ENCODE data around the gene ZDHHC5.
"Not testable (repeated sequence)": the region's sequence is repeated elsewhere in the genome, so short reads cannot be mapped to it uniquely, and the experiment has no call there.

Gene ZDHHC5

DNA sequence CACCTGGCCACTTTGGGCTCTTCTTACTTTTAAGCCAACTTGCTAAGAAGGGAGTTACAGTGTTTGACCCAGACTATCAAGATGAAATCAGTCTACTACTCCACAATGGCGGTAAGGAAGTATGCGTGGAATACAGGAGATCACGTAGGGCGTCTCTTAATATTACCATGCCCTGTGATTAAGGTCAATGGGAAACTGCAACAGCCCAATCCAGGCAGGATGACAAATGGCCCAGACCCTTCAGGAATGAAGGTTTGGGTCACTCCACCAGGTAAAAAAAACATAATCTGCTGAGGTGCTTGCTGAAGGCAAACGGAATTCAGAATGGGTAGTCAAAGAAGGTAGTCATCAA is 17.2 kb upstream of the ZDHHC5 start:
- ATAC-seq (ENCODE audit: low read depth) = no peak
- TF ChIP-seq, protein P1, sequence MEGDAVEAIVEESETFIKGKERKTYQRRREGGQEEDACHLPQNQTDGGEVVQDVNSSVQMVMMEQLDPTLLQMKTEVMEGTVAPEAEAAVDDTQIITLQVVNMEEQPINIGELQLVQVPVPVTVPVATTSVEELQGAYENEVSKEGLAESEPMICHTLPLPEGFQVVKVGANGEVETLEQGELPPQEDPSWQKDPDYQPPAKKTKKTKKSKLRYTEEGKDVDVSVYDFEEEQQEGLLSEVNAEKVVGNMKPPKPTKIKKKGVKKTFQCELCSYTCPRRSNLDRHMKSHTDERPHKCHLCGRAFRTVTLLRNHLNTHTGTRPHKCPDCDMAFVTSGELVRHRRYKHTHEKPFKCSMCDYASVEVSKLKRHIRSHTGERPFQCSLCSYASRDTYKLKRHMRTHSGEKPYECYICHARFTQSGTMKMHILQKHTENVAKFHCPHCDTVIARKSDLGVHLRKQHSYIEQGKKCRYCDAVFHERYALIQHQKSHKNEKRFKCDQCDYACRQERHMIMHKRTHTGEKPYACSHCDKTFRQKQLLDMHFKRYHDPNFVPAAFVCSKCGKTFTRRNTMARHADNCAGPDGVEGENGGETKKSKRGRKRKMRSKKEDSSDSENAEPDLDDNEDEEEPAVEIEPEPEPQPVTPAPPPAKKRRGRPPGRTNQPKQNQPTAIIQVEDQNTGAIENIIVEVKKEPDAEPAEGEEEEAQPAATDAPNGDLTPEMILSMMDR (IDR thresholded peaks at IDR 0.05; ENCODE audit: poor library complexity, severe bottlenecking) = no peak
- H3K27ac ChIP-seq (ENCODE audit: poor library complexity, severe bottlenecking) = no peak overlapping the region
- H3K4me3 ChIP-seq (ENCODE audit: severe bottlenecking) = no peak overlapping the region
- H3K27me3 ChIP-seq (ENCODE audit: insufficient read depth, poor library complexity, severe bottlenecking) = peaks cover 29% of the 10 kb centered on the region
- DNase-seq (ENCODE audit: low spot score) = no peak
- no peaks in the 10 kb centered on the region for H3K36me3 ChIP-seq (ENCODE audit: low read depth)
- peaks cover 7% of the 10 kb centered on the region for H3K4me1 ChIP-seq (ENCODE audit: insufficient read depth, poor library complexity, severe bottlenecking)
- no peaks in the 10 kb centered on the region for H3K9me3 ChIP-seq (ENCODE audit: severe bottlenecking)

DNA sequence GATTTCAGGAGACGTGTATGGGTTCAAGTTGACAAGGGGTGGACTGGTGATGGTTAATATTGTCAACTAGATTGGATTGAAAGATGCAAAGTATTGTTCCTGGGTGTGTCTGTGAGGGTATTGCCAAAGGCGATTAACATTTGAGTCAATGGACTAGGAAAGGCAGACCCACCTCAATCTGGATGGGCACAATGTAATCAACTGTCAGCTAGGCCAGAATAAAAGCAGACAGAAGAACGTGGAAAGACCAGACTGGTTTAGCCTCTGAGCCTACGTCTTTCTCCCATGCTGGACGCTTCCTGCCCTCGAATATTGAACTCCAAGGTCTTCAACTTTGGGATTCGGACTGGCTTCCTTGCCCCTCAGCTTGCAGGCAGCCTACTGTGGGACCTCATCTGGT is 16.5 kb upstream of the ZDHHC5 start:
- TF ChIP-seq, protein P1 (IDR thresholded peaks at IDR 0.05; ENCODE audit: poor library complexity, severe bottlenecking) = no peak
- H3K36me3 ChIP-seq (ENCODE audit: low read depth) = no peaks in the 10 kb centered on the region
- no peak overlapping the region for H3K4me3 ChIP-seq (ENCODE audit: severe bottlenecking)
- ATAC-seq (ENCODE audit: low read depth) (no peak), DNase-seq (ENCODE audit: low spot score) (no peak)
- H3K27me3 ChIP-seq (ENCODE audit: insufficient read depth, poor library complexity, severe bottlenecking) = peaks cover 29% of the 10 kb centered on the region
- peaks cover 4% of the 10 kb centered on the region for H3K4me1 ChIP-seq (ENCODE audit: insufficient read depth, poor library complexity, severe bottlenecking)
- H3K27ac ChIP-seq (ENCODE audit: poor library complexity, severe bottlenecking) = no peak overlapping the region
- no peaks in the 10 kb centered on the region for H3K9me3 ChIP-seq (ENCODE audit: severe bottlenecking)

DNA sequence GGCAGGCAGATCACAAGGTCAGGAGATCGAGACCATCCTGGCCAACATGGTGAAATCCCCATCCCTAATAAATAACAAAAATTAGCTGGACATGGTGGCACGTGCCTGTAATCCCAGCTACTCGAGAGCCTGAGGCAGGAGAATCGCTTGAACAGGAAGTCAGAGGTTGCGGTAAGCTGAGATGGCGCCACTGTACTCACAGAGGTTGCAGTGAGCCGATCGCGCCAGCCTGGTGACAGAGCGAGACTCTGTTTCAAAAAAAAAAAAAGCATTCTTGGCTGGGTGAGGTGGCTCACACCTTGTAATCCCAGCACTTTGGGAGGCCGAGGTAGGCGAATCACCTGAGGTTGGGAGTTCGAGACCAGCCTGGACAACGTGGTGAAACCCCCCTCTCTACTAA is 15.7 kb upstream of the ZDHHC5 start:
- peaks cover 23% of the 10 kb centered on the region for H3K27me3 ChIP-seq (ENCODE audit: insufficient read depth, poor library complexity, severe bottlenecking)
- not testable (repeated sequence) for ATAC-seq (ENCODE audit: low read depth); H3K27ac ChIP-seq (ENCODE audit: poor library complexity, severe bottlenecking); H3K9me3 ChIP-seq (ENCODE audit: severe bottlenecking); H3K4me3 ChIP-seq (ENCODE audit: severe bottlenecking); H3K4me1 ChIP-seq (ENCODE audit: insufficient read depth, poor library complexity, severe bottlenecking); DNase-seq (ENCODE audit: low spot score); H3K36me3 ChIP-seq (ENCODE audit: low read depth)

DNA sequence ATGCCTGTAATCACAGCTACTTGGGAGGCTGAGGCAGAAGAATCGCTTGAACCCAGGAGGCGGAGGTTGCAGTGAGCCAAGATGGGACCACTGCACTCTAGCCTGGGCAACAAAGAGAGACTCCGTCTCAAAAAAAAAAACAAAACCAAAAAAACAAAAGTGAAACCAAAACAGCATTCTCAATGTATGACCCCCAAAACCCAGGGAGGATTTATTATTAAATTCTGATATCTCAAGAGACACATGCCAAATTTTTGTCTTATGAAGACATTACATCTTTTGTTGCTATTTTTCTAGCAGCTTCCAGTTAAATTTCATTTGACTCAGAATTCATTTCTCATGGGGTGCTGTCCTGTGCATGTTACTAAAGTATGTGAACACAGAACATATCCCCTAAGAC is 15.3 kb upstream of the ZDHHC5 start:
- H3K27me3 ChIP-seq (ENCODE audit: insufficient read depth, poor library complexity, severe bottlenecking) = peaks cover 18% of the 10 kb centered on the region
- peaks cover 8% of the 10 kb centered on the region for H3K4me1 ChIP-seq (ENCODE audit: insufficient read depth, poor library complexity, severe bottlenecking)
- TF ChIP-seq, protein P1 (IDR thresholded peaks at IDR 0.05; ENCODE audit: poor library complexity, severe bottlenecking) = no peak
- DNase-seq (ENCODE audit: low spot score) (no peak), ATAC-seq (ENCODE audit: low read depth) (no peak)
- H3K4me3 ChIP-seq (ENCODE audit: severe bottlenecking) = no peak overlapping the region
- H3K36me3 ChIP-seq (ENCODE audit: low read depth) = no peaks in the 10 kb centered on the region
- no peaks in the 10 kb centered on the region for H3K9me3 ChIP-seq (ENCODE audit: severe bottlenecking)
- no peak overlapping the region for H3K27ac ChIP-seq (ENCODE audit: poor library complexity, severe bottlenecking)

DNA sequence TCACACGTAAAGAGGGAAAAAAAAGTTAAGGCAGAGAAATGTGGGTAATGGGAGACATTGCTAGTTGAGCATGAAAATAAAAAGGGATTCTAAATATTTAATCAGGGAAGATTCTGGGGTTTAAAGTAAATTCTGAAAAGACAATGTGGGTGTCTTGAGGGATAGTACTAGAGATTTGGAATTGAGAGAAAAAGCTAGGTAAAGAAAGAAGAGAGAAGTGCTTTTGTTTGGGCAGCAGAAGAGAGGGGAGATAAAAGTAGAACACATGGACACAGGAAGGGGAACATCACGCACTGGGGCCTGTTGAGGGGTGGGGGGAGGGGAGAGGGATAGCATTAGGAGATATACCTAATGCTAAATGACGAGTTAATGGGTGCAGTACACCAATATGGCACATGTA is 14.8 kb upstream of the ZDHHC5 start:
- ATAC-seq (ENCODE audit: low read depth) = no peak
- H3K4me1 ChIP-seq (ENCODE audit: insufficient read depth, poor library complexity, severe bottlenecking) = peaks cover 8% of the 10 kb centered on the region
- H3K27ac ChIP-seq (ENCODE audit: poor library complexity, severe bottlenecking) = no peak overlapping the region
- TF ChIP-seq, protein P1 (IDR thresholded peaks at IDR 0.05; ENCODE audit: poor library complexity, severe bottlenecking) = no peak
- no peak for DNase-seq (ENCODE audit: low spot score)
- no peak overlapping the region for H3K4me3 ChIP-seq (ENCODE audit: severe bottlenecking)
- H3K36me3 ChIP-seq (ENCODE audit: low read depth) = no peaks in the 10 kb centered on the region
- H3K9me3 ChIP-seq (ENCODE audit: severe bottlenecking) = no peaks in the 10 kb centered on the region
- peaks cover 13% of the 10 kb centered on the region for H3K27me3 ChIP-seq (ENCODE audit: insufficient read depth, poor library complexity, severe bottlenecking)
